HFFc6 (cell line): Measurements from ENCODE around the gene PARN. TPM values are rescaled to one million over a fixed set of nuclear protein-coding genes. Genes with fewer than 3 reads are reported as not detected.

Experiments
- DNase-seq: peaks from one replicate; pipeline ENCODE4 v3.0.0-alpha.2; 2018
- H3K27ac Mint-ChIP-seq: 2 replicates; pipeline ENCODE4 v1.8.0; 2020; ENCODE audit warnings: mild to moderate bottlenecking, mixed read lengths
- H3K27me3 Mint-ChIP-seq: 2 replicates; pipeline ENCODE4 v1.8.0; 2021; ENCODE audit warnings: mild to moderate bottlenecking, moderate library complexity, mixed read lengths; ENCODE audit not compliant: insufficient read depth
- H3K36me3 Mint-ChIP-seq: 2 replicates; pipeline ENCODE4 v1.8.0; 2021; ENCODE audit warnings: low read depth, mixed read lengths
- H3K4me1 Mint-ChIP-seq: 2 replicates; pipeline ENCODE4 v1.8.0; 2020; ENCODE audit warnings: low read depth, mixed read lengths
- H3K4me3 Mint-ChIP-seq: 2 replicates; pipeline ENCODE4 v1.8.0; 2020; ENCODE audit warnings: mild to moderate bottlenecking, moderate library complexity, mixed read lengths
- H3K9me3 Mint-ChIP-seq: 2 replicates; pipeline ENCODE4 v1.8.0; 2020; ENCODE audit warnings: mild to moderate bottlenecking, mixed read lengths
- total RNA-seq, 6 experiments: library from RNA; stranded (reverse); fragmentation: NEBNext Ultra II Directional; extraction: Animal tissue kit (Norgen Biotek cat#: 25700); gene quantifications; 2 replicates in 1 of 6; 3 replicates in 5 of 6; pipeline ENCODE4 v1.2.3, GENCODE V29; 2021
- TF ChIP-seq, protein P1 (sequence below): fragments of 200-600 bp; sonication (generic); IDR thresholded peaks from 2 replicates; pipeline ENCODE4 v1.5.0; 2021; ENCODE audit warnings: antibody characterized with exemption, mild to moderate bottlenecking

PARN gene
- total RNA-seq, 6 experiments from 2014 or later = 25.5 to 36.1 (median 30.4) TPM

DNA sequence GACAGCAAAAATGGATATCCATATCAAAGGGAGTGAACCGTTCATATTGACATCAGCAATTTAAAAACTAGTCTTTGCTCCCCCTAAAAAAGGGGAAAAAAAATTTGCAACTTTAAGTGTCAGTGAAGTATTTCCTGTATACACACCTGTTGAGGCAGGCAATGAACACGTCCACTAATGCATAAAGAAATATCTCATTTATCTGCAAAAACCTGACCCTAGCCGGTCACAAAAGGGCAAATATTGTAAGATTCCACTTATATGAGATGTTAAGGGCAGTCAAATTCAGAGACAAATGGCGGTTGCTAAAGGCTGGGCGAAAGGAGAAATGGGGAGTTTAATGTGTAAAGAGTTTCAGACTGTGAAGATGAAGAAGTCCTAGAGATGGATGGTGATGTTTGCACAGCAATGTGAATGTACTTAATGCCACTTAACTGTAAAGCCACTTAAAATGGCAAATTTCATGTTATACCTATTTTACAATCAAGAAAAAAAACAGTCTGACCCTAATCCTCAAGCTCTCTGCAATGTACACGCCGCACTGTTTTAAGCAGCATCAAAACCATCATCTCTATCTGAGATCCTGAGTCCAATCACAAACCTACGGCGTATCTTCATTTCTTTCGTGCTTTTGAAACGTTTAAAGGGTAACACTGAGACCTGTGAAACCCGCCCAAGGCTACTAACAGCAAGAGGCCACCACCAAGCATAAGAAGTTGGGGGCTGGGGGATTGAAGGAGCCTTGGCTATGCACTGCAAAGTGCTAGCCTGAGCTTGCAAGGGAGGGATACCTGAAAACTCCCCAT lies 1.1 kb downstream of the PARN start:
- peaks cover 5% of the 10 kb centered on the region for H3K9me3 Mint-ChIP-seq
- peak overlapping the region; percentile 90 for H3K27ac Mint-ChIP-seq
- TF ChIP-seq, protein P1, sequence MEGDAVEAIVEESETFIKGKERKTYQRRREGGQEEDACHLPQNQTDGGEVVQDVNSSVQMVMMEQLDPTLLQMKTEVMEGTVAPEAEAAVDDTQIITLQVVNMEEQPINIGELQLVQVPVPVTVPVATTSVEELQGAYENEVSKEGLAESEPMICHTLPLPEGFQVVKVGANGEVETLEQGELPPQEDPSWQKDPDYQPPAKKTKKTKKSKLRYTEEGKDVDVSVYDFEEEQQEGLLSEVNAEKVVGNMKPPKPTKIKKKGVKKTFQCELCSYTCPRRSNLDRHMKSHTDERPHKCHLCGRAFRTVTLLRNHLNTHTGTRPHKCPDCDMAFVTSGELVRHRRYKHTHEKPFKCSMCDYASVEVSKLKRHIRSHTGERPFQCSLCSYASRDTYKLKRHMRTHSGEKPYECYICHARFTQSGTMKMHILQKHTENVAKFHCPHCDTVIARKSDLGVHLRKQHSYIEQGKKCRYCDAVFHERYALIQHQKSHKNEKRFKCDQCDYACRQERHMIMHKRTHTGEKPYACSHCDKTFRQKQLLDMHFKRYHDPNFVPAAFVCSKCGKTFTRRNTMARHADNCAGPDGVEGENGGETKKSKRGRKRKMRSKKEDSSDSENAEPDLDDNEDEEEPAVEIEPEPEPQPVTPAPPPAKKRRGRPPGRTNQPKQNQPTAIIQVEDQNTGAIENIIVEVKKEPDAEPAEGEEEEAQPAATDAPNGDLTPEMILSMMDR = no peak
- H3K36me3 Mint-ChIP-seq = peaks cover 32% of the 10 kb centered on the region
- peaks cover 26% of the 10 kb centered on the region for H3K4me1 Mint-ChIP-seq
- peaks cover 2% of the 10 kb centered on the region; the same call in 1 of the 2 replicates for H3K27me3 Mint-ChIP-seq
- no peak for DNase-seq
- peak overlapping the region; percentile 96 for H3K4me3 Mint-ChIP-seq

DNA sequence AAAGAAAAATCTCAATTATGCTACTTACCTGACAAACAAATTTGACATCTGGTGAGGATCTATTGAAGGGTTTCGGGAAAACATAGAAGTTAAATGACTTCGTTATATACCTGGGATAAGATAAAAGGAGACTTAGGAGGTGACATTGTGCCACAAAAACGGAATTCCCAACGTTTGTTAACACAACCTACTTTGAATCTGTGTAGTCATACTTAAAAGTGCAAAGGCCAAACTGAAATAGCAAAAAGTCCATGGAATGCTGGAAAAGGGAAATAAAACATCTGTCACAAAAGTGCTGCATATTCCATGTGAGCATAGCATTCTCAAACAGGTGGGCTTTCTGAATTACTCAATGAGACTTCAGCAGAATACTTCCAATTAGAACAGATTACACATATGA lies 3.0 kb downstream of the PARN start:
- no peak overlapping the region for H3K4me3 Mint-ChIP-seq
- peaks cover 32% of the 10 kb centered on the region for H3K36me3 Mint-ChIP-seq
- H3K4me1 Mint-ChIP-seq = peaks cover 19% of the 10 kb centered on the region
- no peak overlapping the region for H3K27ac Mint-ChIP-seq
- peaks cover 5% of the 10 kb centered on the region for H3K9me3 Mint-ChIP-seq
- H3K27me3 Mint-ChIP-seq = peaks cover 2% of the 10 kb centered on the region; the same call in 1 of the 2 replicates
- no peak for DNase-seq
- TF ChIP-seq, protein P1 = no peak

DNA sequence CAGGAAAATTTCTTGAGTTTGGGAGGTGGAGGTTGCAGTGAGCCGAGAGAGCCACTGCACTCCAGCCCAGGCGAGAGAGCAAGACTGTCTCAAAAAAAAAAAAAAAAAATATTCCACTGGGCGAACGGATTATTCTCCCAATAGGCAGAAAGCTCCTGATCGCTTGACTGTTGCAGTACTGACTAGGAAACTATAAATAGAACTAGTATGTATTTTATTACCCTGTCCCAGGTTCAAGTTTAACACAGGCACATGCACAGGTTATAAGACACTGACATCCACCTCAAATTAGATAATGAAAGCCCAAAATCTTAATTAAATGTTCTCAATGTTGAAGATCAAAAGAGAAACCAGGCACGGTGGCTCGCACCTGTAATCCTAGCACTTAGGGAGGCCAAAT lies 11.5 kb downstream of the PARN start:
- H3K27me3 Mint-ChIP-seq = no peaks in the 10 kb centered on the region
- H3K36me3 Mint-ChIP-seq = peaks cover 24% of the 10 kb centered on the region

DNA sequence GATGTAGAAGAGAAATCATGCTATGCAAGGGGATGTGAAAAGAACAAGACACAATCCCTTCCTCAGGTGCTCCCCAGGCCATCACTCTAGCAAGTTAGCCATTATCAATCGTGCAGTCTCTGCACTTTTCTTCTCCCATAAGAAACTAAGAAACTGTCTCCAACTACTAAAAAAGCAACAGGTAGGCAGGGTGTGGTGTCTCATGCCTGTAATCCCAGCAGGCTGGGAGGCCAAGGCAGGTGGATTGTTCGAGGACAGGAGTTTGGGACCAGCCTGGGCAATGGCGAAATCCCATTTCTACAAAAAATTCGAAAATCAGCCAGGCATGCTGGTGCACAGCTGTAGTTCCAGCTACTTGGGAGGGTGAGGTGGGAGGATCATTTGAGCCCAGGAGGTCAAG lies 13.8 kb downstream of the PARN start:
- no peaks in the 10 kb centered on the region for H3K4me1 Mint-ChIP-seq
- no peak overlapping the region for H3K4me3 Mint-ChIP-seq
- TF ChIP-seq, protein P1 = no peak
- H3K27me3 Mint-ChIP-seq = no peaks in the 10 kb centered on the region
- DNase-seq = no peak
- H3K9me3 Mint-ChIP-seq = no peaks in the 10 kb centered on the region
- H3K36me3 Mint-ChIP-seq = peaks cover 26% of the 10 kb centered on the region
- no peak overlapping the region for H3K27ac Mint-ChIP-seq

More for the DNA sequence above, 11.5 kb downstream of the PARN start:
- no peaks in the 10 kb centered on the region for H3K9me3 Mint-ChIP-seq
- H3K4me3 Mint-ChIP-seq = no peak overlapping the region
- DNase-seq = no peak
- TF ChIP-seq, protein P1 = no peak
- H3K4me1 Mint-ChIP-seq = no peaks in the 10 kb centered on the region
- H3K27ac Mint-ChIP-seq = no peak overlapping the region

DNA sequence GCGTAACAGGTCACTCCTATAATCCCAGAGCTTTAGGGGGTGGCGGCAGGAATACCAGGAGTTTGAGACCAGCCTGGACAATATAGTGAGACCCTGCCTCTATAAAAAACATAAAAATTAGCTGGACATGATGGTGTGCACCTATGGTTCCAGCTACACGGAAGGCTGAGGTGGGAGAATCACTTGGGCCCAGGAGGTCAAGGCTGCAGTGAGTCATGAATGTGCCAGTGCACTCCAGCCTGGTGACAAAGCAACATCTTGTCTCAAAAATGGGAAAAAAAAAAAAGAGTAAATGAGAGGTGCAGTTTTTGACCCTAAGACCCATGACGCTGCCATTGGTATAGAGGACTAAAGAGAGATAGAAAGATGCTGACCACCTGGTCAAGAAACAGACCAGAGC lies 16.1 kb downstream of the PARN start:
- Mint-ChIP-seq H3K9me3 (no peaks in the 10 kb centered on the region), H3K4me1 (no peaks in the 10 kb centered on the region), H3K27ac (no peak overlapping the region), H3K36me3 (peaks cover 22% of the 10 kb centered on the region), H3K4me3 (no peak overlapping the region), H3K27me3 (no peaks in the 10 kb centered on the region)
- TF ChIP-seq, protein P1 = no peak
- no peak for DNase-seq
